Trophoblast cell (in vitro differentiated cells and primary cell): ENCODE results near the gene UBA7. TPM values are rescaled to one million over a fixed set of nuclear protein-coding genes. Genes with fewer than 3 reads are reported as not detected.
A peak's percentile ranks its signal among the peaks of the same experiment; 100 is the strongest.

Experiments used
- DNase-seq, 2 donors: peaks; one replicate each; pipeline ENCODE4 v3.0.0-alpha.2; 2016
- H2AFZ ChIP-seq: 2 replicates; pipeline ENCODE4 v1.6.1; 2013; ENCODE audit warnings: low read length, moderate library complexity, mild to moderate bottlenecking; ENCODE audit not compliant: insufficient read depth, poor library complexity
- H2AK5ac ChIP-seq: 2 replicates; pipeline ENCODE4 v1.6.1; 2013; ENCODE audit warnings: mild to moderate bottlenecking, low read length
- H2BK120ac ChIP-seq: 2 replicates; pipeline ENCODE4 v1.6.1; 2013; ENCODE audit warnings: low read length, mild to moderate bottlenecking, moderate library complexity; ENCODE audit not compliant: insufficient read depth, poor library complexity
- H2BK12ac ChIP-seq: 2 replicates; pipeline ENCODE4 v1.6.1; 2013; ENCODE audit warnings: mild to moderate bottlenecking, low read length, moderate library complexity
- H2BK5ac ChIP-seq: 2 replicates; pipeline ENCODE4 v1.6.1; 2013; ENCODE audit warnings: low read length, low read depth, moderate library complexity, mild to moderate bottlenecking; ENCODE audit not compliant: poor library complexity
- H3K14ac ChIP-seq: 2 replicates; pipeline ENCODE4 v1.6.1; 2013; ENCODE audit warnings: mild to moderate bottlenecking, low read length
- H3K18ac ChIP-seq: 2 replicates; pipeline ENCODE4 v1.6.1; 2013; ENCODE audit warnings: mild to moderate bottlenecking, low read length
- H3K23ac ChIP-seq: 2 replicates; pipeline ENCODE4 v1.6.1; 2013; ENCODE audit warnings: low read length
- H3K27ac ChIP-seq: 2 replicates; pipeline ENCODE4 v1.5.1; 2013; ENCODE audit warnings: low read depth, mild to moderate bottlenecking, inconsistent platforms, low read length, moderate library complexity
- H3K27me3 ChIP-seq: 2 replicates; pipeline ENCODE4 v1.6.1; 2013; ENCODE audit warnings: inconsistent platforms, mild to moderate bottlenecking, low read length, moderate library complexity; ENCODE audit not compliant: insufficient read depth
- H3K36me3 ChIP-seq, 2 experiments: 1 replicate in 1 of 2; 2 replicates in 1 of 2; pipeline ENCODE4 v1.6.1; 2013; ENCODE audit warnings: low read length in 2 of 2, mild to moderate bottlenecking in 2 of 2, moderate library complexity in 1 of 2; ENCODE audit not compliant: insufficient read depth in 2 of 2, control insufficient read depth in 1 of 2
- H3K4ac ChIP-seq: 2 replicates; pipeline ENCODE4 v1.6.1; 2013; ENCODE audit warnings: low read depth, mild to moderate bottlenecking, low read length, moderate library complexity
- H3K4me1 ChIP-seq, 2 experiments: 1 replicate in 1 of 2; 2 replicates in 1 of 2; pipeline ENCODE4 v1.6.1; 2013; ENCODE audit warnings: low read length in 2 of 2, mild to moderate bottlenecking in 2 of 2, moderate library complexity in 1 of 2; ENCODE audit not compliant: insufficient read depth in 2 of 2, control insufficient read depth in 1 of 2
- H3K4me2 ChIP-seq: 2 replicates; pipeline ENCODE4 v1.6.1; 2013; ENCODE audit warnings: inconsistent platforms, mild to moderate bottlenecking, low read length, moderate library complexity
- H3K4me3 ChIP-seq: 2 replicates; pipeline ENCODE4 v1.5.1; 2013; ENCODE audit warnings: mild to moderate bottlenecking, low read depth, low read length, inconsistent platforms
- H3K79me1 ChIP-seq: one replicate; pipeline ENCODE4 v1.6.1; 2013; ENCODE audit warnings: low read length
- H3K79me2 ChIP-seq: 2 replicates; pipeline ENCODE4 v1.6.1; 2013; ENCODE audit warnings: low read length, mild to moderate bottlenecking; ENCODE audit not compliant: control insufficient read depth, insufficient read depth, poor library complexity
- H3K9ac ChIP-seq: 2 replicates; pipeline ENCODE4 v1.6.1; 2013; ENCODE audit warnings: mild to moderate bottlenecking, low read length
- H3K9me3 ChIP-seq: 2 replicates; pipeline ENCODE4 v1.6.1; 2013; ENCODE audit warnings: low read depth, mild to moderate bottlenecking, control low read depth, inconsistent platforms, low read length; ENCODE audit not compliant: insufficient read depth
- H4K12ac ChIP-seq: 2 replicates; pipeline ENCODE4 v1.6.1; 2013; ENCODE audit warnings: low read depth, mild to moderate bottlenecking, low read length, moderate library complexity
- H4K8ac ChIP-seq: 2 replicates; pipeline ENCODE4 v1.6.1; 2013; ENCODE audit warnings: low read depth, mild to moderate bottlenecking, low read length, moderate library complexity
- H4K91ac ChIP-seq: one replicate; pipeline ENCODE4 v1.6.1; 2013; ENCODE audit warnings: low read depth, mild to moderate bottlenecking, low read length, moderate library complexity
- WGBS: extraction: QIAGEN DNeasy Blood & Tissue Kit; methylation state at CpG from one replicate; pipeline ENCODE4 v1.1.7; 2013; ENCODE audit warnings: missing lambda C conversion rate; ENCODE audit not compliant: insufficient read length, insufficient coverage; ENCODE audit errors: extremely low coverage; 5-methylcytosine and 5-hydroxymethylcytosine counted together
- polyA plus RNA-seq: library from polyadenylated mRNA; stranded (reverse); fragments of 200-250 nt; gene quantifications from 2 replicates; pipeline ENCODE4 v1.2.3, GENCODE V29; 2013

UBA7 gene
- polyA plus RNA-seq: 2.0 and 2.7 TPM in 2 replicates

GRCh38 chr3:49813497-49814174, at the start of gene UBA7:
TSS of gene UBA7 (minus strand) at chr3:49813953. CDS start at chr3:49813787, 166 bp downstream.
- peak; percentile 14 to 60 for DNase-seq
- Histone ChIP-seq H3K4ac (no peak within 1 kb of the TSS), H3K18ac (no peak within 1 kb of the TSS), H2BK5ac (no peak within 1 kb of the TSS), H2AK5ac (no peak within 1 kb of the TSS), H3K14ac (no peak within 1 kb of the TSS), H3K79me2 (no peaks in the 10 kb centered on the region), H2BK12ac (peak within 1 kb of the TSS; percentile 23), H3K36me3 (no peaks in the 10 kb centered on the region), H2AFZ (no peak within 1 kb of the TSS), H3K27ac (no peak within 1 kb of the TSS), H2BK120ac (no peak within 1 kb of the TSS), H3K4me2 (no peak within 1 kb of the TSS), H4K12ac (no peak within 1 kb of the TSS), H3K79me1 (no peaks in the 10 kb centered on the region), H3K4me1 (peaks cover 4 to 7% of the 10 kb centered on the region in 2 experiments), H3K9me3 (peaks cover 2% of the 10 kb centered on the region), H4K8ac (peak within 1 kb of the TSS; percentile 31), H3K27me3 (no peaks in the 10 kb centered on the region), H3K9ac (no peak within 1 kb of the TSS), H3K23ac (no peak within 1 kb of the TSS), H4K91ac (peak within 1 kb of the TSS; percentile 58), H3K4me3 (no peak within 1 kb of the TSS)
- WGBS: no CpG with 5 or more reads among the region's 9 CpGs

- H3K9me3 ChIP-seq: no peaks in the 10 kb centered on the region
- H3K27ac ChIP-seq: no peak overlapping the region
- peaks cover 5% of the 10 kb centered on the region for H3K79me1 ChIP-seq
- no peak overlapping the region for H3K4me3 ChIP-seq
- H2BK120ac ChIP-seq: no peak overlapping the region
- no peak overlapping the region for H4K12ac ChIP-seq
- no peak overlapping the region for H2AFZ ChIP-seq
- no peaks in the 10 kb centered on the region for H3K27me3 ChIP-seq
- no peak for DNase-seq
- H3K14ac ChIP-seq: no peak overlapping the region
- no peak overlapping the region for H3K4ac ChIP-seq
- H4K91ac ChIP-seq: no peak overlapping the region
- WGBS: no CpG with 5 or more reads among the region's 12 CpGs
- no peak overlapping the region for H2AK5ac ChIP-seq
- H3K79me2 ChIP-seq: peaks cover 2% of the 10 kb centered on the region
- H3K4me1 ChIP-seq: peaks cover 5 to 12% of the 10 kb centered on the region in 2 experiments
- no peak overlapping the region for H3K9ac ChIP-seq
- no peak overlapping the region for H2BK12ac ChIP-seq
- H3K18ac ChIP-seq: no peak overlapping the region
- H3K4me2 ChIP-seq: no peak overlapping the region
- no peak overlapping the region for H3K23ac ChIP-seq
- H2BK5ac ChIP-seq: no peak overlapping the region
- H3K36me3 ChIP-seq: no peaks in the 10 kb centered on the region
- H4K8ac ChIP-seq: no peak overlapping the region
These were observed 46.0 kb upstream of the UBA7 start for GRCh38 chr3:49859576-49860305.

GRCh38 chr3:49856181-49857005, 42.6 kb upstream of the UBA7 start, which contains the start of gene TRAIP:
TSS of gene TRAIP (minus strand) at chr3:49856564. CDS start at chr3:49856453, 111 bp downstream.
- H3K14ac ChIP-seq: peak within 1 kb of the TSS; percentile 62
- peak; percentile 94 to 99 for DNase-seq
- H3K4me2 ChIP-seq: peak within 1 kb of the TSS; percentile 92
- peak within 1 kb of the TSS; percentile 81 for H2AK5ac ChIP-seq
- peak within 1 kb of the TSS; percentile 94 for H4K8ac ChIP-seq
- H3K27me3 ChIP-seq: no peaks in the 10 kb centered on the region
- WGBS: no CpG with 5 or more reads among the region's 52 CpGs
- H2BK12ac ChIP-seq: no peak within 1 kb of the TSS
- H2AFZ ChIP-seq: peak within 1 kb of the TSS; percentile 92
- H3K4me1 ChIP-seq: peaks cover 5 to 12% of the 10 kb centered on the region in 2 experiments
- H4K12ac ChIP-seq: peak within 1 kb of the TSS; percentile 75
- peak within 1 kb of the TSS; percentile 97 for H3K4me3 ChIP-seq
- no peak within 1 kb of the TSS for H3K27ac ChIP-seq
- peak within 1 kb of the TSS; percentile 59 for H4K91ac ChIP-seq
- peak within 1 kb of the TSS; percentile 44 for H3K18ac ChIP-seq
- H2BK5ac ChIP-seq: no peak within 1 kb of the TSS
- peaks cover 2% of the 10 kb centered on the region for H3K79me2 ChIP-seq
- H3K9ac ChIP-seq: peak within 1 kb of the TSS; percentile 78
- peak within 1 kb of the TSS; percentile 52 for H3K4ac ChIP-seq
- no peaks in the 10 kb centered on the region for H3K9me3 ChIP-seq
- H3K36me3 ChIP-seq: no peaks in the 10 kb centered on the region
- no peak within 1 kb of the TSS for H3K23ac ChIP-seq
- no peak within 1 kb of the TSS for H2BK120ac ChIP-seq
- peaks cover 5% of the 10 kb centered on the region for H3K79me1 ChIP-seq

- H3K4me3 ChIP-seq: no peak overlapping the region
- no peak overlapping the region for H4K91ac ChIP-seq
- H3K23ac ChIP-seq: no peak overlapping the region
- no CpG with 5 or more reads among the region's 5 CpGs for WGBS
- peaks cover 2% of the 10 kb centered on the region for H3K79me2 ChIP-seq
- no peaks in the 10 kb centered on the region for H3K27me3 ChIP-seq
- H4K8ac ChIP-seq: peak overlapping the region; percentile 23
- no peak overlapping the region for H2BK5ac ChIP-seq
- peak overlapping the region; percentile 15 for H3K9ac ChIP-seq
- peak overlapping the region; percentile 92 for H3K4me2 ChIP-seq
- no peak overlapping the region for H2BK120ac ChIP-seq
- no peak for DNase-seq
- H2AFZ ChIP-seq: no peak overlapping the region
- no peak overlapping the region for H2AK5ac ChIP-seq
- no peaks in the 10 kb centered on the region for H3K9me3 ChIP-seq
- H3K79me1 ChIP-seq: peaks cover 5% of the 10 kb centered on the region
- no peak overlapping the region for H3K27ac ChIP-seq
- H4K12ac ChIP-seq: peak overlapping the region; percentile 13
- H2BK12ac ChIP-seq: no peak overlapping the region
- peaks cover 5 to 12% of the 10 kb centered on the region in 2 experiments for H3K4me1 ChIP-seq
- H3K4ac ChIP-seq: peak overlapping the region; percentile 52
- no peak overlapping the region for H3K14ac ChIP-seq
- peak overlapping the region; percentile 44 for H3K18ac ChIP-seq
- H3K36me3 ChIP-seq: no peaks in the 10 kb centered on the region
These were observed 41.9 kb upstream of the UBA7 start for GRCh38 chr3:49855662-49856061.
